ENCODE results near the gene KLHL8.

GRCh38 chr4:87118421-87118820, 102.0 kb downstream of the KLHL8 start:
- TF ChIP-seq CTCF (IDR thresholded peaks at IDR 0.05 in 2 of 3, conservative IDR thresholded peaks at IDR 0.05 in 1 of 3; ENCODE audit: borderline replicate concordance in 1 of 3, insufficient read depth in 1 of 3, low read depth in 2 of 3, low read length in 2 of 3) (no peak), TCF7L2 (IDR thresholded peaks at IDR 0.05; ENCODE audit: borderline replicate concordance, extremely low read depth, insufficient read depth, insufficient read length) (no peak), SRF (IDR thresholded peaks at IDR 0.05; ENCODE audit: low read depth) (no peak), SIN3A (IDR thresholded peaks at IDR 0.05; ENCODE audit: low read depth) (no peak), POLR2A (IDR thresholded peaks at IDR 0.05; ENCODE audit: borderline replicate concordance, extremely low read depth, insufficient read depth, insufficient read length) (no peak), EZH2phosphoT487 (IDR thresholded peaks at IDR 0.05; ENCODE audit: borderline replicate concordance) (no peak), ZNF274 (IDR thresholded peaks at IDR 0.05; ENCODE audit: low read depth, low read length) (no peak), ZBTB33 (IDR thresholded peaks at IDR 0.05; ENCODE audit: extremely low read depth, insufficient replicate concordance, low read length) (no peak), POLR2AphosphoS5 (IDR thresholded peaks at IDR 0.05; ENCODE audit: low read depth, low read length) (no peak), SP1 (IDR thresholded peaks at IDR 0.05; ENCODE audit: low read depth) (no peak), EGR1 (IDR thresholded peaks at IDR 0.05; ENCODE audit: low read depth) (no peak), EZH2 (IDR thresholded peaks at IDR 0.05) (no peak)

Measured in HCT116 (cell line).